ENCODE data around the gene FIZ1. TPM values are rescaled to one million over a fixed set of nuclear protein-coding genes. Genes with fewer than 3 reads are reported as not detected.

FIZ1 gene
- total RNA-seq, 1 experiment from 2014 or later, result 21.5 TPM

DNA sequence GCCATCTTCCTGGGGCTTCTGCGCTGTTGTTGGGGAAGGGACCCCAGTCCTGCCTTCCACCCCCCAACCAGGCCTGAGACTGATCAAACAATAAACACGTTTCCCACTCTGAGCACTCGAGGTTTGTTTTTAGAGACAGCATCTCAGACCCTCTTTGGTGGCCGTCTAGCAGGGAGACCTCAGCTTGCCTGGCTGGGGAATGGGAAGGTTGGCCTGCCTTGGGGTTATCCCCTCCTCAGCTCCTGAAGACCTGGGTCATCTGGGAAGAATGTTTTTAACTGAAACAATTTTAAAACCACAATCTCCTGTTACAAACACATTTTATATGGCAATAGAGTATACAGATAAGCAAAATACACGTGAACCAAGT is 46.2 kb upstream of the FIZ1 start:
- TF ChIP-seq, protein P1, sequence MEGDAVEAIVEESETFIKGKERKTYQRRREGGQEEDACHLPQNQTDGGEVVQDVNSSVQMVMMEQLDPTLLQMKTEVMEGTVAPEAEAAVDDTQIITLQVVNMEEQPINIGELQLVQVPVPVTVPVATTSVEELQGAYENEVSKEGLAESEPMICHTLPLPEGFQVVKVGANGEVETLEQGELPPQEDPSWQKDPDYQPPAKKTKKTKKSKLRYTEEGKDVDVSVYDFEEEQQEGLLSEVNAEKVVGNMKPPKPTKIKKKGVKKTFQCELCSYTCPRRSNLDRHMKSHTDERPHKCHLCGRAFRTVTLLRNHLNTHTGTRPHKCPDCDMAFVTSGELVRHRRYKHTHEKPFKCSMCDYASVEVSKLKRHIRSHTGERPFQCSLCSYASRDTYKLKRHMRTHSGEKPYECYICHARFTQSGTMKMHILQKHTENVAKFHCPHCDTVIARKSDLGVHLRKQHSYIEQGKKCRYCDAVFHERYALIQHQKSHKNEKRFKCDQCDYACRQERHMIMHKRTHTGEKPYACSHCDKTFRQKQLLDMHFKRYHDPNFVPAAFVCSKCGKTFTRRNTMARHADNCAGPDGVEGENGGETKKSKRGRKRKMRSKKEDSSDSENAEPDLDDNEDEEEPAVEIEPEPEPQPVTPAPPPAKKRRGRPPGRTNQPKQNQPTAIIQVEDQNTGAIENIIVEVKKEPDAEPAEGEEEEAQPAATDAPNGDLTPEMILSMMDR (conservative IDR thresholded peaks at IDR 0.05), result no peak
- no peak overlapping the region for H2AK5ac ChIP-seq (ENCODE audit: insufficient read length, low read length)
- no peaks in the 10 kb centered on the region for H3K9me3 ChIP-seq (ENCODE audit: control insufficient read depth, low read depth, low read length)
- H3K4ac ChIP-seq (ENCODE audit: low read depth, low read length), result no peak overlapping the region
- H3K27me3 Mint-ChIP-seq (ENCODE audit: low read depth), result peaks cover 1% of the 10 kb centered on the region; the same call in 1 of the 2 replicates
- H3K27ac ChIP-seq (ENCODE audit: insufficient read length, low read depth, low read length), result no peak overlapping the region
- no peak overlapping the region for H3K27ac Mint-ChIP-seq
- H4K91ac ChIP-seq (ENCODE audit: insufficient read length, low read depth, low read length), result no peak overlapping the region
- no peak overlapping the region for H3K18ac ChIP-seq (ENCODE audit: insufficient read length, low read depth, low read length)
- no peak overlapping the region for H3K14ac ChIP-seq (ENCODE audit: insufficient read depth, low read length)
- no peak overlapping the region for H3T11ph ChIP-seq (ENCODE audit: low read length)
- H4K5ac ChIP-seq (ENCODE audit: insufficient read length, low read depth, low read length), result no peak overlapping the region
- H3K9ac ChIP-seq (ENCODE audit: extremely low read depth, insufficient read length, low read length), result no peak overlapping the region
- no peak overlapping the region for H2AFZ ChIP-seq (ENCODE audit: low read length)
- H3K23ac ChIP-seq (ENCODE audit: insufficient read length, low read depth, low read length), result no peak overlapping the region
- H2BK15ac ChIP-seq (ENCODE audit: low read depth, low read length), result no peak overlapping the region
- no peak overlapping the region for H2BK20ac ChIP-seq (ENCODE audit: low read depth, low read length, poor library complexity, severe bottlenecking)
- H2BK12ac ChIP-seq (ENCODE audit: insufficient read length, low read depth, low read length), result no peak overlapping the region
- peaks cover 40% of the 10 kb centered on the region for H3K23me2 ChIP-seq (ENCODE audit: insufficient read length, low read depth, low read length, poor library complexity, severe bottlenecking)
- no peaks in the 10 kb centered on the region for H3K27me3 ChIP-seq (ENCODE audit: insufficient read depth, low read length)
- no peak overlapping the region for H2BK120ac ChIP-seq (ENCODE audit: low read depth, low read length, poor library complexity, severe bottlenecking)
- no peaks in the 10 kb centered on the region for H4K20me1 ChIP-seq (ENCODE audit: control insufficient read depth, insufficient read depth, insufficient read length)
- DNase-seq, result no peak
- peaks cover 0 to 4% of the 10 kb centered on the region in 2 experiments; a peak in 2 of 5 replicates for H3K9me3 Mint-ChIP-seq
- peak overlapping the region; percentile 48 to 75 for H3K4me3 Mint-ChIP-seq
- no peak overlapping the region for H3K4me2 ChIP-seq (ENCODE audit: insufficient read depth, insufficient read length, low read length)
- no CpG with 5 or more reads among the region's 5 CpGs for WGBS (ENCODE audit: extremely low coverage, insufficient read length, low lambda C conversion rate)
- H2BK5ac ChIP-seq (ENCODE audit: insufficient read length, low read length), result no peak overlapping the region
- no peak overlapping the region for H4K8ac ChIP-seq (replicated peaks; ENCODE audit: insufficient read length, low read depth, low read length)
- peaks cover 3% of the 10 kb centered on the region for H3K79me1 ChIP-seq (ENCODE audit: insufficient read depth, low read depth, low read length, poor library complexity, severe bottlenecking)
- H3K56ac ChIP-seq (ENCODE audit: insufficient read length, low read depth, low read length), result no peak overlapping the region
- H3K79me2 ChIP-seq (ENCODE audit: insufficient read depth, low read length), result peaks cover 7% of the 10 kb centered on the region; the same call in 1 of the 2 replicates
- peaks cover 16 to 41% (median 32%) of the 10 kb centered on the region in 3 experiments for H3K36me3 Mint-ChIP-seq (ENCODE audit: insufficient read depth in 1 of 3, low read depth in 3 of 3)
- peaks cover 23 to 37% of the 10 kb centered on the region in 2 experiments for H3K4me1 Mint-ChIP-seq
- no peaks in the 10 kb centered on the region for H3K4me1 ChIP-seq (ENCODE audit: insufficient read depth, low read length)
